ENCODE measurements around the gene GORASP2.

DNA sequence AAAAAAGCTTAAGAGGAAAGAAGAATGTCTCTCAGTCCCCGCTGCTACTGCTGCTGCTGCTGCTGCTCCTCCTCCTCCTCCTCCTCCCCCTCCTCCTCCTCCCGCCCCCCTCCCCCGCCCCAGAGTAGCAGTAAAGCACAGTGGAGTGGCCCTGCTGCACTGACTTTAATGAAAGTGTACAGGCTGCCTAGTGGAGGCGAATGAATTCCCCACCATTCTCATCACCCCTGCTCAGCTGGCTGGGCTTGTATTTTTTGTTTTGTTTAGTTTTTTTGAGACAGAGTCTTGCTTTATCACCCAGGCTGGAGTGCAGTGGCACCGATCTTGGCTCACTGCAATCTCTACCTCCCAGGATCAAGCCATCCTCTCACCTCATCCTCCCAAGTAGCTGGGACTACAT lies 34.3 kb downstream of the GORASP2 start:
- no peak for TF ChIP-seq EP300 (IDR thresholded peaks at IDR 0.05)
- no peak for TF ChIP-seq POLR2AphosphoS5 (IDR thresholded peaks at IDR 0.05)
